Measurements from ENCODE around the gene DNAJC1. TPM values are rescaled to one million over a fixed set of nuclear protein-coding genes. Genes with fewer than 3 reads are reported as not detected.

The DNAJC1 gene
- total RNA-seq, 2 experiments from 2014 or later, result 16.8 to 19.3 TPM

DNA sequence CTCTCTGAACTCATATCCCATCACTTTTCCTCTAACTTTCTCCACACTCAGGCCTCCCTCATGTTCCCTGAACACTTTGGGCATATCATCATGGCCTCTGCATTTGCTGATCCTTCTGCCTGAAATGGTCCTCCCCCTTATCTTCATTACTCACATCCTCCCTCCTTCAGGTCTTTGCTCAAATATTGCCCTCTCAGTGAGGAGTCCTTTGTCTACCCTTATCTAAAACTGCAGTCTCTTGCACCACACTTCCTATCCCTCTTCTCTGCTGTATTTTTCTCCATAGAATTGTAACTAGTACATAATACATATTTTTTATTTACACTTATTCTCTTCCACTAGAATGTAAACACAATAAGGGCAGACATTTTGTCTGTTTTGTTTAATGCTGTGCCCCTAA is 41.7 kb downstream of the DNAJC1 start:
- H3K9me3 Mint-ChIP-seq, result peaks cover 5% of the 10 kb centered on the region
- DNase-seq, result no peak
- Histone ChIP-seq H3K27me3 (ENCODE audit: control insufficient read depth in 1 of 2, insufficient read depth in 2 of 2, low read length in 2 of 2) (no peaks in the 10 kb centered on the region), H3K36me3 (ENCODE audit: insufficient read depth, low read length) (no peaks in the 10 kb centered on the region), H3K27ac (ENCODE audit: low read depth in 1 of 2, low read length in 2 of 2) (no peak overlapping the region), H3K9me3 (ENCODE audit: control insufficient read depth in 1 of 2, insufficient read depth in 1 of 2, low read length in 2 of 2) (peaks cover 0 to 6% of the 10 kb centered on the region in 2 experiments), H3K4me1 (ENCODE audit: insufficient read depth, low read length) (no peaks in the 10 kb centered on the region), H3K4me3 (ENCODE audit: low read length) (no peak overlapping the region)
- TF ChIP-seq CTCF (IDR thresholded peaks at IDR 0.05), result no peak
- H3K36me3 Mint-ChIP-seq (ENCODE audit: low read depth), result peaks cover 5% of the 10 kb centered on the region
- no peak overlapping the region for H3K27ac Mint-ChIP-seq
- POLR2A ChIA-PET, result no interaction called here
- CTCF ChIA-PET, result no interaction called here
- intact Hi-C loops (cut with DNase I, micrococcal nuclease), result loop anchor here in 1 of 2 experiments (5.0 kb wide), 1 partner anchor 860 kb away; no protein-coding TSS in a partner anchor
- no peak for ATAC-seq (ENCODE audit: poor library complexity)
- H3K27me3 Mint-ChIP-seq, result no peaks in the 10 kb centered on the region
- H3K4me1 Mint-ChIP-seq (ENCODE audit: low read depth), result peaks cover 16% of the 10 kb centered on the region
- H3K4me3 Mint-ChIP-seq, result no peak overlapping the region

DNA sequence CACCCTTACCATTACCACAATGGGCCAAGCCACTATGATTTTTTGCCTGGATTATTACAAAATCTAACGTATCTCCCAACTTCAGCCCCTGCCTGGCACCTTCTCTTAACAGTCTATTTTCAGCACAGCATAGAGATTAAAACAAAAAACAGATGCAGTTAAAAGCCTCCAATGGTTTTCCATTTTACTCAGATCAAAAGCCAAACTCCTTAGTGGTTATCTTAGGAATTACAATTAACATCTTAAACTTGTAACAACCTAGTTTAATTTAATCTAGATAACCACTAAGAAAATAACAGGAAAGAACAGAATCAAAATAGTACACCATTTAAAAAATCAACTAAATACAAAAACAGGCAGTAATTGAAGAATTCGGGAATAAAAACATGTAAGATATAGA is 43.5 kb downstream of the DNAJC1 start:
- intact Hi-C loops (cut with DNase I, micrococcal nuclease), result loop anchor here in 1 of 2 experiments (5.0 to 10.0 kb wide), 2 partner anchors 235 to 858 kb away; no protein-coding TSS in a partner anchor

DNA sequence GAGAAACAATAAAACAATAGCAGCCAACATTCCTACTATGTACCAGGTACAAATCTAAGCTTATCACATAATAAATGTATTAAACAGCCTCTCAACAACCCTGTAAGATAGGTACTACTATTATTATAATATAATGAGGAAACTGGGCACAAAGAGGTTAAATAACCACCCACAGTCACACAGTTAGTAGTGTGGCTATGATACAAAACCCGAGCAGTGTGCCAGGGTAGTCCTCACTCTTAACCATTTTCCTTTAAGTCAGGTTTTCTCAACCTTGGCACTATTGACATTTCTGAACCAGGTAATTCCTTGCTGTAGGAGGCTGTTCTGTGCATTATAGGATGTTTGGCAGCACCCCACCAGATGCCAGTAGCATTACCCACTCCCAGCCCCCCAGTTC is 48.8 kb downstream of the DNAJC1 start:
- Mint-ChIP-seq H3K27me3 (no peaks in the 10 kb centered on the region), H3K9me3 (no peaks in the 10 kb centered on the region), H3K4me1 (ENCODE audit: low read depth) (no peaks in the 10 kb centered on the region), H3K27ac (no peak overlapping the region), H3K4me3 (no peak overlapping the region), H3K36me3 (ENCODE audit: low read depth) (no peaks in the 10 kb centered on the region)
- intact Hi-C loops (cut with DNase I, micrococcal nuclease), result loop anchor here (5.0 to 10.0 kb wide), 3 partner anchors 230 to 1097 kb away; no protein-coding TSS in a partner anchor
- H3K4me3 ChIP-seq (ENCODE audit: low read length), result no peak overlapping the region
- no peak for ATAC-seq (ENCODE audit: poor library complexity)
- H3K27ac ChIP-seq (ENCODE audit: low read depth in 1 of 2, low read length in 2 of 2), result no peak overlapping the region
- ChIA-PET POLR2A (no interaction called here), CTCF (interaction anchor here (1.6 kb wide), 1 partner anchor 459 kb away, joined by 9 read pairs; no protein-coding TSS in a partner anchor)
- no peaks in the 10 kb centered on the region for H3K9me3 ChIP-seq (ENCODE audit: control insufficient read depth in 1 of 2, insufficient read depth in 1 of 2, low read length in 2 of 2)
- no peaks in the 10 kb centered on the region for H3K36me3 ChIP-seq (ENCODE audit: insufficient read depth, low read length)
- no peak for DNase-seq
- no peaks in the 10 kb centered on the region for H3K4me1 ChIP-seq (ENCODE audit: insufficient read depth, low read length)
- H3K27me3 ChIP-seq (ENCODE audit: control insufficient read depth in 1 of 2, insufficient read depth in 2 of 2, low read length in 2 of 2), result no peaks in the 10 kb centered on the region
- no peak for TF ChIP-seq CTCF (IDR thresholded peaks at IDR 0.05)

More for the DNA sequence above, 43.5 kb downstream of the DNAJC1 start:
- H3K27ac Mint-ChIP-seq, result no peak overlapping the region
- POLR2A ChIA-PET, result no interaction called here
- peaks cover 16% of the 10 kb centered on the region for H3K4me1 Mint-ChIP-seq (ENCODE audit: low read depth)
- H3K36me3 ChIP-seq (ENCODE audit: insufficient read depth, low read length), result no peaks in the 10 kb centered on the region
- no peak for DNase-seq
- H3K27me3 Mint-ChIP-seq, result no peaks in the 10 kb centered on the region
- no peaks in the 10 kb centered on the region for H3K9me3 ChIP-seq (ENCODE audit: control insufficient read depth in 1 of 2, insufficient read depth in 1 of 2, low read length in 2 of 2)
- H3K4me3 ChIP-seq (ENCODE audit: low read length), result no peak overlapping the region
- TF ChIP-seq CTCF (IDR thresholded peaks at IDR 0.05), result no peak
- no peaks in the 10 kb centered on the region for H3K36me3 Mint-ChIP-seq (ENCODE audit: low read depth)
- no peak for ATAC-seq (ENCODE audit: poor library complexity)
- no peaks in the 10 kb centered on the region for H3K27me3 ChIP-seq (ENCODE audit: control insufficient read depth in 1 of 2, insufficient read depth in 2 of 2, low read length in 2 of 2)
- H3K27ac ChIP-seq (ENCODE audit: low read depth in 1 of 2, low read length in 2 of 2), result no peak overlapping the region
- CTCF ChIA-PET, result no interaction called here
- H3K9me3 Mint-ChIP-seq, result no peaks in the 10 kb centered on the region
- no peaks in the 10 kb centered on the region for H3K4me1 ChIP-seq (ENCODE audit: insufficient read depth, low read length)
- no peak overlapping the region for H3K4me3 Mint-ChIP-seq

Data from CD4-positive, alpha-beta T cell (primary cell).